Pancreas (tissue), 10 donors: ENCODE measurements around the gene NPRL2. TPM values are rescaled to one million over a fixed set of nuclear protein-coding genes. Genes with fewer than 3 reads are reported as not detected.

ENCODE experiments used
- ATAC-seq, 4 donors: fragments of 200-7000 bp; cut with Tn5 transposase; one replicate each; pipeline versions ENCODE4 v1.8.0 to v1.9.1; 2020; ENCODE audit warnings: mild to moderate bottlenecking in 4 of 4, moderate library complexity in 4 of 4
- DNase-seq, 6 donors: peaks; one replicate each; pipeline ENCODE4 v3.0.0-alpha.2; 2020
- FAIRE-seq: peaks from 2 replicates; lab custom pipeline; 2012; peaks lifted over from hg19 to GRCh38; lab: Jason Lieb, UNC
- H3K27ac ChIP-seq, 4 donors: fragments of 200-600 bp; sonication (generic); 1 replicate in 3 of 4; 2 replicates in 1 of 4; pipeline versions ENCODE4 v1.5.0 to v1.8.0; 2020
- H3K27me3 ChIP-seq, 4 donors: fragments of 200-600 bp; one replicate each; pipeline ENCODE4 v1.8.0; 2021
- H3K36me3 ChIP-seq, 3 donors: fragments of 200-600 bp; sonication (generic) in 1 of 3; one replicate each; pipeline versions ENCODE4 v1.5.0 to v1.8.0; 2020 to 2021
- H3K4me1 ChIP-seq, 3 donors: fragments of 200-600 bp; one replicate each; pipeline ENCODE4 v1.8.0; 2021
- H3K4me3 ChIP-seq, 4 donors: fragments of 200-600 bp; sonication (generic) in 2 of 4; one replicate each; pipeline versions ENCODE4 v1.5.0 to v1.8.0; 2020 to 2021
- H3K9me3 ChIP-seq, 4 donors: fragments of 200-600 bp; one replicate each; pipeline ENCODE4 v1.8.0; 2021
- WGBS, 2 donors: extraction: QIAGEN DNeasy Blood & Tissue Kit; methylation state at CpG; one replicate each; pipeline ENCODE4 v1.1.7; 2013; 5-methylcytosine and 5-hydroxymethylcytosine counted together
- intact Hi-C, 3 donors: fragments of 100-400 bp; cut with DNase I; formaldehyde crosslinking; loops; one replicate each; pipeline versions ENCODE4 v1.11.1 to v1.14.2; 2022
- polyA plus RNA-seq, 2 donors: library from polyadenylated mRNA; stranded (reverse); fragments of 200-250 nt; gene quantifications; one replicate each; pipeline ENCODE4 v1.2.3, GENCODE V29; 2013
- total RNA-seq, 6 donors: library from RNA; stranded (reverse); fragmentation: NEBNext Ultra II Directional in 4 of 6; extraction: Animal tissue kit (Norgen Biotek cat#: 25700) in 4 of 6; gene quantifications; one replicate each; pipeline versions ENCODE4 v1.2.1 to v1.2.4, GENCODE V29; 2021 to 2023
- TF ChIP-seq, protein P1 (sequence below), 4 donors: fragments of 200-600 bp; sonication (generic) in 3 of 4; IDR thresholded peaks; one replicate each; pipeline versions ENCODE4 v1.5.0 to v1.8.0; 2021; ENCODE audit warnings: antibody characterized with exemption in 4 of 4
- donor health status: healthy with polysubstance abuse.
- donor health status: DM: no; HTN: no; CAD: no; lungs with moderate emphysema.
- donor health status: DM: no; HTN: no; CAD: no.
- donor health status: control.
- donor health status: control.
- donor health status: Bipolar disorder and iron deficiency.
- donor health status: DM: yes; HTN: yes; CAD: no.
- donor health status: DM: no; HTN: no; CAD: no.
- donor health status: DM: no; HTN: no; CAD: no.
- donor health status: DM: yes; HTN: yes; CAD: no.

NPRL2 gene
- total and polyA plus RNA-seq, 8 donors = 17.1 to 41.8 (median 20.3) TPM

DNA sequence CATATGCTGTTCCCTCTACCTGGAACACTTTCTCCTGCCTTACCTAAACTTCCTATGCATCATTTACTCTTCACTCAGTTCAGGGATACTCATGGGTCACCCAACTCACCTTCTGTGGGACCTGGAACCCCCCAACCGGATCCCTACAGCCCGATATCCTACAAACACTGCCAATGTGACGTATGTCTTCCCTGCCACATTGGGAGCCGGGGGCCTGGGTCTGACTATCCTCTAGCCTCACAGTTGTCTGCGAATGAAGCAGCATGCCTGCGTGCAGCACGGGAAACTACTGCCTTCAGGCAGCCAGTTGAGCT, 405 bp downstream of the NPRL2 start:
- no peaks in the 10 kb centered on the region for H3K9me3 ChIP-seq
- TF ChIP-seq, protein P1, sequence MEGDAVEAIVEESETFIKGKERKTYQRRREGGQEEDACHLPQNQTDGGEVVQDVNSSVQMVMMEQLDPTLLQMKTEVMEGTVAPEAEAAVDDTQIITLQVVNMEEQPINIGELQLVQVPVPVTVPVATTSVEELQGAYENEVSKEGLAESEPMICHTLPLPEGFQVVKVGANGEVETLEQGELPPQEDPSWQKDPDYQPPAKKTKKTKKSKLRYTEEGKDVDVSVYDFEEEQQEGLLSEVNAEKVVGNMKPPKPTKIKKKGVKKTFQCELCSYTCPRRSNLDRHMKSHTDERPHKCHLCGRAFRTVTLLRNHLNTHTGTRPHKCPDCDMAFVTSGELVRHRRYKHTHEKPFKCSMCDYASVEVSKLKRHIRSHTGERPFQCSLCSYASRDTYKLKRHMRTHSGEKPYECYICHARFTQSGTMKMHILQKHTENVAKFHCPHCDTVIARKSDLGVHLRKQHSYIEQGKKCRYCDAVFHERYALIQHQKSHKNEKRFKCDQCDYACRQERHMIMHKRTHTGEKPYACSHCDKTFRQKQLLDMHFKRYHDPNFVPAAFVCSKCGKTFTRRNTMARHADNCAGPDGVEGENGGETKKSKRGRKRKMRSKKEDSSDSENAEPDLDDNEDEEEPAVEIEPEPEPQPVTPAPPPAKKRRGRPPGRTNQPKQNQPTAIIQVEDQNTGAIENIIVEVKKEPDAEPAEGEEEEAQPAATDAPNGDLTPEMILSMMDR (IDR thresholded peaks at IDR 0.05) = no peak
- DNase-seq (no peak), ATAC-seq (no peak), FAIRE-seq (no peak)
- intact Hi-C loops = no loop called here
- H3K4me1 ChIP-seq = peaks cover 0 to 32% (median 11%) of the 10 kb centered on the region in 3 donors
- H3K27me3 ChIP-seq = no peaks in the 10 kb centered on the region
- H3K36me3 ChIP-seq = peaks cover 3 to 30% (median 7%) of the 10 kb centered on the region in 3 donors
- peak overlapping the region; percentile 82 to 94 (median 92) for H3K27ac ChIP-seq
- WGBS, 2 donors = 4% methylated on average over 7 of the region's 7 CpGs
- peak overlapping the region; percentile 45 to 69 (median 56) for H3K4me3 ChIP-seq

DNA sequence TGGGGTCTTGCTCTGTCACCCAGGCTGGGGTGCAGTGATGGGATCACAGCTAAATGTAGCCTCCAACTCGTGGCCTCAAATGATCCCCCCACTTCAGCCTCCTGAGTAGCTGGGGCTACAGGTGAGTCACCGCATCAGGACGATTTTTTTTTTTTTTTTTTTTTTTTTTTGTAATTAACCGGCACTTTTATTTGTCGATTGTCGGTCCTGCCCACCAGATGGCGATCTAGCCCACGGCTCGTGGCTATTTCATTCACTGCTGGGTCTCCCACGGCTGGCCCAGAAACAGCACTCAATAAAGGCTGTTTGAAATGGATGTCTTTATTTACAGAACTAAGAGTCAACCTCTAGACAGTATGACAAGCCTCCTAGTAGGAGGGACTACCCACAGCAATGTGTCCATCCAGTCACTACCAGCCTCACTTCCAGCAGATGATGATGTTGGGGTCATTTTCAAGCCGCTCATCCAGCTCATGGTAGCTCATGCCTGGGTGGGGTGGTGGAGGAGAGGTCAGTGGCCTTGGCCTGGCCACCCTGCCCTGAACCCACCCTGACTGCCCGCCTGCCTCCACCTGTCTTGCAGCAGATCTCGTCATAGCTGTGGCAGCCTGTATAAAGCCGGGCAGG, 3.3 kb downstream of the NPRL2 start:
- no peaks in the 10 kb centered on the region for H3K27me3 ChIP-seq
- peaks cover 0 to 9% (median 0%) of the 10 kb centered on the region in 3 donors for H3K36me3 ChIP-seq
- peak in 4 of 6 donors; percentile 70 to 84 (median 80) for DNase-seq
- peak in 3 of 4 donors; percentile 7 to 15 (median 12) for ATAC-seq
- TF ChIP-seq, protein P1 (IDR thresholded peaks at IDR 0.05) = peak; percentile 25 to 49 (median 36)
- H3K4me3 ChIP-seq = no peak overlapping the region
- FAIRE-seq = peak; percentile 37
- intact Hi-C loops = loop anchor here in 2 of 3 donors (5.0 to 10.0 kb wide), 2 partner anchors 195 to 208 kb away; no protein-coding TSS in a partner anchor
- no peak overlapping the region for H3K27ac ChIP-seq
- peaks cover 0 to 22% (median 7%) of the 10 kb centered on the region in 3 donors for H3K4me1 ChIP-seq
- H3K9me3 ChIP-seq = no peaks in the 10 kb centered on the region
- 26 to 30% methylated on average over 12 to 14 of the region's 14 CpGs for WGBS, 2 donors

DNA sequence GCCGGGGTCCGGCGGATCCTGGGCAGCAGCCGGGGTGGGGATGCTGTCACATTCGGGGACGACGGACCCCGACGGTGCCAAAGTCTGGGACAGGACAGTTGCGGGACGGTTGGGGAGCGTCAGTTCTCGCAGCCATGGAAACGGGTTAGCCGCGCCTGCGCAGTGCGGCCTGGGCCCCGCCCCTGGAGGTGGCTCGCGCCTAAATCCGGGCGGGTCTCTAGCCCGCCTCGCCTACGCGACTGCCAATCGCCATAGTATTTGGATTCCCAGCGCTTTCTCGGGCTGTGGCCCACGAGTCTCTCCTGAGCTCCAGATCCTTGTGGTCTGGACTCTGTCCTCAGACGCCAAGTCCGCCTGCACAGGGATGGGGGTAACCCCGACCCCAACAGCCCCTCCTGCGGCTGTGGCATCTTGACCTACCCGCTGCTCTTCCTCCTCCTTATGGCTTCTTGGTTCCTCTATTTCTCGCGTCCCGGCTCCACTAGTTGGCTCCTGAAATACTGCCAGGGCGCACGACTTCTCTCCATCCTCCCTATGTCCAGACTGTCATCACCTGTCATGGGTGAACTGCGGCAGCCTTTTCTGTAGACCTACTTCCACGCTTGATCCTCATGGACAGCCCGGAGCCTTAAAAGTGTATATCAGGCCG, 4.9 kb downstream of the NPRL2 start, which contains the start of gene ZMYND10:
Gene ZMYND10, minus strand, starts transcription at position 147 of the 649 bp plus-strand sequence. CDS start 153 bp downstream, outside the sequence.
- no peak within 1 kb of the TSS for H3K27ac ChIP-seq
- peaks cover 0 to 12% (median 7%) of the 10 kb centered on the region in 3 donors for H3K4me1 ChIP-seq
- intact Hi-C loops = loop anchor here in 2 of 3 donors (5.0 to 10.0 kb wide), 2 partner anchors 197 to 209 kb away; no protein-coding TSS in a partner anchor
- H3K36me3 ChIP-seq = peaks cover 0 to 9% (median 0%) of the 10 kb centered on the region in 3 donors
- FAIRE-seq = no peak
- H3K4me3 ChIP-seq = peak within 1 kb of the TSS in 2 of 4 donors; percentile 14 to 27
- DNase-seq = peak in 2 of 6 donors; percentile 59 to 75
- TF ChIP-seq, protein P1 (IDR thresholded peaks at IDR 0.05) = no peak
- no peaks in the 10 kb centered on the region for H3K9me3 ChIP-seq
- ATAC-seq = peak in 2 of 4 donors; percentile 10 to 20
- no peaks in the 10 kb centered on the region for H3K27me3 ChIP-seq
- 25 to 30% methylated on average over 45 of the region's 45 CpGs for WGBS, 2 donors

DNA sequence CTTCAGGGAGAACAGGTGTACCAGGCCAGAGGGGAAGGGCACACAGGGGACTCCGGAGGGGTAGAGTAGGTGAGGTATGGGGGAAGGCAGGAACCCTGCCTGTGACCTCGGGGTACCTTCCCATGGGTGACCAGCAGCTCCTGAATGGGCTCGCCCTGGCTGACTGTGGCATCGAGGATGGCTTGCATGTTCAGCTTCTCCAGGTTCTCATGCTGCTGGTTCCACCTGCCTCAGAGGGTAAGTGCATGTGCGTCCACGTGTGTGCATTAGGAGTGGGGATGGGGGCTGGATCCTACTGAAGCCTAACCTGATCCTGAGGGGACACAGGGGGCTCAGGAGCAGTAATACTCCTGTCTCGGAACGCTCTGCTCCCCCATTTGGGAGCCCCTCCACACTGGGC, 5.6 kb downstream of the NPRL2 start:
- ATAC-seq = no peak
- Histone ChIP-seq H3K27ac (no peak overlapping the region), H3K4me3 (peak overlapping the region in 2 of 4 donors; percentile 14 to 27), H3K4me1 (peaks cover 0 to 12% (median 7%) of the 10 kb centered on the region in 3 donors), H3K27me3 (no peaks in the 10 kb centered on the region), H3K36me3 (peaks cover 0 to 9% (median 0%) of the 10 kb centered on the region in 3 donors), H3K9me3 (no peaks in the 10 kb centered on the region)
- TF ChIP-seq, protein P1 (IDR thresholded peaks at IDR 0.05) = no peak
- DNase-seq = no peak
- FAIRE-seq = no peak
- intact Hi-C loops = loop anchor here in 2 of 3 donors (5.0 to 10.0 kb wide), 2 partner anchors 197 to 210 kb away; no protein-coding TSS in a partner anchor
- WGBS, 2 donors = 75 to 86% methylated on average over 8 of the region's 8 CpGs
